ENCODE measurements around the gene ZBTB20.

GRCh38 chr3:115095236-115095635 lies 51.9 kb downstream of the ZBTB20 start:
- TF ChIP-seq CTCF (IDR thresholded peaks at IDR 0.05) (no peak), POLR2A (IDR thresholded peaks at IDR 0.05) (no peak), EP300 (IDR thresholded peaks at IDR 0.05) (no peak)
